HEK293T (cell line): ENCODE measurements around the gene SYDE2.

Experiments used
- CTCF ChIA-PET: fragments of 350-600 bp; formaldehyde crosslinking; extraction: SDS; loops from one replicate; lab custom pipeline; 2021; ENCODE audit warnings: antibody characterized with exemption, inconsistent platforms; lab: Yijun Ruan, JAX
- POLR2A ChIA-PET: fragments of 350-600 bp; formaldehyde crosslinking; extraction: SDS; loops from one replicate; lab custom pipeline; 2020; ENCODE audit warnings: antibody characterized with exemption, inconsistent platforms; lab: Yijun Ruan, JAX
- DNase-seq: peaks from one replicate; pipeline ENCODE4 v3.0.0; 2012; ENCODE audit warnings: mixed read lengths; ENCODE audit errors: extremely low spot score
- ARNT ChIP-seq: fragments of 450-650 bp; IDR thresholded peaks from 2 replicates; pipeline ENCODE4 v1.6.1; 2017; ENCODE audit warnings: mild to moderate bottlenecking
- BHLHE40 ChIP-seq: fragments of 450-650 bp; IDR thresholded peaks from 2 replicates; pipeline ENCODE4 v1.6.1; 2016; ENCODE audit warnings: mild to moderate bottlenecking, moderate library complexity, borderline replicate concordance
- CTBP1 ChIP-seq: fragments of 450-650 bp; IDR thresholded peaks from 2 replicates; pipeline ENCODE4 v1.6.1; 2016; ENCODE audit warnings: borderline replicate concordance
- ELF4 ChIP-seq: fragments of 450-650 bp; IDR thresholded peaks from 2 replicates; pipeline ENCODE4 v1.6.1; 2017; ENCODE audit warnings: antibody characterized with exemption
- FOXA1 ChIP-seq: fragments of 450-650 bp; IDR thresholded peaks from 2 replicates; pipeline ENCODE4 v1.6.1; 2016; ENCODE audit warnings: mild to moderate bottlenecking
- FOXK2 ChIP-seq: fragments of 450-650 bp; IDR thresholded peaks from 2 replicates; pipeline ENCODE4 v1.6.1; 2016; ENCODE audit warnings: mild to moderate bottlenecking
- FOXM1 ChIP-seq: fragments of 450-650 bp; IDR thresholded peaks from 2 replicates; pipeline ENCODE4 v1.6.1; 2017; ENCODE audit warnings: mild to moderate bottlenecking, borderline replicate concordance
- HDGF ChIP-seq: fragments of 450-650 bp; IDR thresholded peaks from 2 replicates; pipeline ENCODE4 v1.6.1; 2017; ENCODE audit warnings: antibody characterized with exemption, borderline replicate concordance
- L3MBTL2 ChIP-seq: fragments of 450-650 bp; conservative IDR thresholded peaks from 2 replicates; pipeline ENCODE4 v1.6.1; 2016; ENCODE audit warnings: mild to moderate bottlenecking
- LEF1 ChIP-seq: fragments of 450-650 bp; IDR thresholded peaks from 2 replicates; pipeline ENCODE4 v1.6.1; 2017; ENCODE audit warnings: mild to moderate bottlenecking, borderline replicate concordance
- NFRKB ChIP-seq: fragments of 450-650 bp; IDR thresholded peaks from 2 replicates; pipeline ENCODE4 v1.6.1; 2016; ENCODE audit warnings: mild to moderate bottlenecking, moderate library complexity
- PKNOX1 ChIP-seq: fragments of 450-650 bp; IDR thresholded peaks from 2 replicates; pipeline ENCODE4 v1.6.1; 2016
- SP1 ChIP-seq: fragments of 450-650 bp; IDR thresholded peaks from 2 replicates; pipeline ENCODE4 v1.6.1; 2017
- SUZ12 ChIP-seq: fragments of 450-650 bp; IDR thresholded peaks from 2 replicates; pipeline ENCODE4 v1.6.1; 2016; ENCODE audit warnings: mild to moderate bottlenecking
- TARDBP ChIP-seq: fragments of 450-650 bp; IDR thresholded peaks from 2 replicates; pipeline ENCODE4 v1.6.1; 2016
- ZNF384 ChIP-seq: fragments of 450-650 bp; IDR thresholded peaks from 2 replicates; pipeline ENCODE4 v1.6.1; 2016

Gene SYDE2

GRCh38 chr1:85224295-85224694 is 23.5 kb upstream of the SYDE2 start:
- ChIA-PET CTCF (interaction anchor here (0.8 to 2.6 kb wide), 4 partner anchors 9 to 280 kb away, joined by 3 to 7 read pairs (median 4); no protein-coding TSS in a partner anchor), POLR2A (interaction anchor here (1.1 to 2.9 kb wide), 4 partner anchors 23 to 73 kb away, joined by 3 to 15 read pairs (median 7); partner anchors contain the start of genes BCL10, C1orf52 and SYDE2)
- DNase-seq = no peak
- TF ChIP-seq NFRKB = no peak
- no peak for TF ChIP-seq PKNOX1
- no peak for TF ChIP-seq LEF1
- no peak for TF ChIP-seq SP1
- TF ChIP-seq FOXM1 = no peak
- no peak for TF ChIP-seq L3MBTL2
- TF ChIP-seq TARDBP = no peak
- TF ChIP-seq SUZ12 = no peak
- TF ChIP-seq FOXA1 = no peak
- TF ChIP-seq BHLHE40 = no peak
- TF ChIP-seq ZNF384 = no peak
- TF ChIP-seq CTBP1 = no peak
- TF ChIP-seq ELF4 = no peak
- TF ChIP-seq HDGF = no peak
- TF ChIP-seq ARNT = no peak
- TF ChIP-seq FOXK2 = no peak

- no peak for DNase-seq
- TF ChIP-seq SUZ12 = no peak
- no peak for TF ChIP-seq SP1
- TF ChIP-seq CTBP1 = no peak
- TF ChIP-seq ARNT = no peak
- TF ChIP-seq BHLHE40 = no peak
- no peak for TF ChIP-seq L3MBTL2
- no peak for TF ChIP-seq ZNF384
- TF ChIP-seq LEF1 = no peak
- no peak for TF ChIP-seq FOXA1
- no peak for TF ChIP-seq NFRKB
- no peak for TF ChIP-seq PKNOX1
- TF ChIP-seq FOXK2 = no peak
- no peak for TF ChIP-seq ELF4
- TF ChIP-seq HDGF = no peak
- no peak for TF ChIP-seq TARDBP
- no peak for TF ChIP-seq FOXM1
- CTCF ChIA-PET = no interaction called here
- POLR2A ChIA-PET = no interaction called here
Measured at GRCh38 chr1:85223334-85223733, 22.5 kb upstream of the SYDE2 start.

GRCh38 chr1:85220756-85221201 is 20.0 kb upstream of the SYDE2 start:
- no peak for TF ChIP-seq L3MBTL2
- DNase-seq = no peak
- POLR2A ChIA-PET = interaction anchor here (0.6 kb wide), 1 partner anchor 20 kb away, joined by 3 read pairs; the partner anchor contains the start of gene SYDE2
- CTCF ChIA-PET = no interaction called here

- DNase-seq = no peak
- ChIA-PET CTCF (no interaction called here), POLR2A (interaction anchor here (0.6 kb wide), 1 partner anchor 19 kb away, joined by 3 read pairs; the partner anchor contains the start of gene SYDE2)
- no peak for TF ChIP-seq ELF4
- TF ChIP-seq SUZ12 = no peak
- TF ChIP-seq HDGF = no peak
- TF ChIP-seq SP1 = no peak
- no peak for TF ChIP-seq L3MBTL2
- TF ChIP-seq BHLHE40 = no peak
- TF ChIP-seq LEF1 = no peak
- TF ChIP-seq ZNF384 = no peak
- no peak for TF ChIP-seq TARDBP
- no peak for TF ChIP-seq FOXA1
- no peak for TF ChIP-seq ARNT
- no peak for TF ChIP-seq CTBP1
- TF ChIP-seq NFRKB = no peak
- TF ChIP-seq PKNOX1 = no peak
Measured at GRCh38 chr1:85219853-85220610, 19.2 kb upstream of the SYDE2 start.

GRCh38 chr1:85216697-85217096 is 15.9 kb upstream of the SYDE2 start:
- TF ChIP-seq NFRKB (no peak), BHLHE40 (no peak), ELF4 (no peak), FOXA1 (no peak), TARDBP (no peak), FOXK2 (no peak), ZNF384 (no peak), CTBP1 (no peak), ARNT (no peak), HDGF (no peak), L3MBTL2 (no peak), SUZ12 (no peak), FOXM1 (no peak), SP1 (no peak), PKNOX1 (no peak), LEF1 (no peak)
- POLR2A ChIA-PET = no interaction called here
- no peak for DNase-seq
- CTCF ChIA-PET = interaction anchor here (1.2 kb wide), 1 partner anchor 38 kb away, joined by 3 read pairs; no protein-coding TSS in a partner anchor
